ENCODE results near the gene PARD3.

- no peak for TF ChIP-seq POLR2AphosphoS5 (IDR thresholded peaks at IDR 0.05; ENCODE audit: low read depth, low read length)
- TF ChIP-seq REST (IDR thresholded peaks at IDR 0.05; ENCODE audit: insufficient read depth in 1 of 2, low read depth in 2 of 2, low read length in 2 of 2), result no peak
Observed at GRCh38 chr10:34587680-34588019, 227.4 kb downstream of the PARD3 start.
